ENCODE data around the gene WTIP. TPM values are rescaled to one million over a fixed set of nuclear protein-coding genes. Genes with fewer than 3 reads are reported as not detected.

WTIP gene
- total and polyA plus RNA-seq, 2 of the 13 experiments (the other 11 are each of a cell fraction or from before 2014, with no cell fraction given), result 15.0 to 18.1 TPM

- peaks cover 0 to 1% of the 10 kb centered on the region in 2 experiments; a peak in 1 of 5 replicates for H3K27me3 ChIP-seq (ENCODE audit: control insufficient read depth in 1 of 2, insufficient read depth in 2 of 2, low read length in 2 of 2)
- no peak for DNase-seq (ENCODE audit: low spot score)
- WGBS (ENCODE audit: low lambda C conversion rate), result 0% methylated on average over 1 of the region's 1 CpG
- BruUV-seq (replicated peaks), result no TSS peak
- no peaks in the 10 kb centered on the region for H4K20me1 ChIP-seq (ENCODE audit: insufficient read depth, low read length)
- no peaks in the 10 kb centered on the region for H3K36me3 ChIP-seq (replicated peaks in 1 of 2; ENCODE audit: control insufficient read depth in 1 of 2, insufficient read depth in 2 of 2, low read length in 2 of 2)
- H3K4me1 ChIP-seq (ENCODE audit: insufficient read depth, low read length), result no peaks in the 10 kb centered on the region; the same call in 1 of the 2 replicates
- H3K79me2 ChIP-seq (ENCODE audit: insufficient read depth, low read length), result no peaks in the 10 kb centered on the region
- no peak for ATAC-seq
- no peak overlapping the region for H2AFZ ChIP-seq (ENCODE audit: low read length)
- ChIA-PET POLR2A (no interaction called here), CTCF (ENCODE audit: low intra/inter-chr PET ratio, low total read pairs) (no interaction called here)
- intact Hi-C loops (cut with micrococcal nuclease; ENCODE audit: unreplicated experiment) (no loop called here), in situ Hi-C loops (cut with HindIII; ENCODE audit: extremely low pct_ligation_motif_present, low pct_unique_long_range_greater_than_20kb) (no loop called here)
- H3K9me3 ChIP-seq (ENCODE audit: low read length), result no peaks in the 10 kb centered on the region
- H3K9ac ChIP-seq (ENCODE audit: insufficient read depth, low read depth, low read length), result no peak overlapping the region
- H3K4me2 ChIP-seq (ENCODE audit: low read depth, low read length), result no peak overlapping the region
- H3K27ac ChIP-seq (ENCODE audit: extremely low read length, insufficient read depth, low read length), result no peak overlapping the region
- TF ChIP-seq POLR2A (IDR thresholded peaks at IDR 0.05; ENCODE audit: insufficient read depth in 1 of 2, low read depth in 2 of 2, low read length in 2 of 2) (no peak), NCOA1 (CRISPR knock-in tag; IDR thresholded peaks at IDR 0.05) (no peak), GTF2F1 (IDR thresholded peaks at IDR 0.05; ENCODE audit: low read length) (no peak), TMF1 (CRISPR knock-in tag; IDR thresholded peaks at IDR 0.05; ENCODE audit: low read depth) (no peak), ARNT2 (CRISPR knock-in tag; IDR thresholded peaks at IDR 0.05; ENCODE audit: low read depth) (no peak)
- no peak for FAIRE-seq
- no peak overlapping the region for H3K4me3 ChIP-seq (replicated peaks in 1 of 3; ENCODE audit: insufficient read depth in 1 of 3, low read depth in 2 of 3, low read length in 3 of 3)
These were observed 41.9 kb downstream of the WTIP start for GRCh38 chr19:34523408-34523807.

GRCh38 chr19:34525001-34525400 is 43.4 kb downstream of the WTIP start:
- H3K9ac ChIP-seq (ENCODE audit: insufficient read depth, low read depth, low read length), result no peak overlapping the region
- ChIA-PET POLR2A (no interaction called here), CTCF (ENCODE audit: low intra/inter-chr PET ratio, low total read pairs) (no interaction called here)
- no peak for ATAC-seq
- no peak overlapping the region for H3K27ac ChIP-seq (ENCODE audit: extremely low read length, insufficient read depth, low read length)
- BruUV-seq (replicated peaks), result no TSS peak
- no peak overlapping the region for H3K4me3 ChIP-seq (replicated peaks in 1 of 3; ENCODE audit: insufficient read depth in 1 of 3, low read depth in 2 of 3, low read length in 3 of 3)
- intact Hi-C loops (cut with micrococcal nuclease; ENCODE audit: unreplicated experiment), result no loop called here
- H2AFZ ChIP-seq (ENCODE audit: low read length), result no peak overlapping the region
- no peaks in the 10 kb centered on the region for H3K36me3 ChIP-seq (replicated peaks in 1 of 2; ENCODE audit: control insufficient read depth in 1 of 2, insufficient read depth in 2 of 2, low read length in 2 of 2)
- no peak for FAIRE-seq
- in situ Hi-C loops (cut with HindIII; ENCODE audit: extremely low pct_ligation_motif_present, low pct_unique_long_range_greater_than_20kb), result no loop called here
- H3K79me2 ChIP-seq (ENCODE audit: insufficient read depth, low read length), result no peaks in the 10 kb centered on the region
- DNase-seq (ENCODE audit: low spot score), result no peak
- 0% methylated on average over 1 of the region's 1 CpG for WGBS (ENCODE audit: low lambda C conversion rate)
- no peaks in the 10 kb centered on the region; a peak in 1 of 5 replicates for H3K27me3 ChIP-seq (ENCODE audit: control insufficient read depth in 1 of 2, insufficient read depth in 2 of 2, low read length in 2 of 2)
- H3K9me3 ChIP-seq (ENCODE audit: low read length), result no peaks in the 10 kb centered on the region
- H3K4me1 ChIP-seq (ENCODE audit: insufficient read depth, low read length), result no peaks in the 10 kb centered on the region
- no peak overlapping the region for H3K4me2 ChIP-seq (ENCODE audit: low read depth, low read length)
- H4K20me1 ChIP-seq (ENCODE audit: insufficient read depth, low read length), result no peaks in the 10 kb centered on the region
- TF ChIP-seq ATF6 (CRISPR knock-in tag; conservative IDR thresholded peaks at IDR 0.05) (no peak), ZFP36L1 (CRISPR knock-in tag; IDR thresholded peaks at IDR 0.05) (no peak), IRF1 (CRISPR knock-in tag; IDR thresholded peaks at IDR 0.05; ENCODE audit: low read depth) (no peak), PTBP1 (IDR thresholded peaks at IDR 0.05; ENCODE audit: low read depth, low read length, poor library complexity, severe bottlenecking) (no peak), ZFYVE20 (CRISPR knock-in tag; IDR thresholded peaks at IDR 0.05; ENCODE audit: borderline replicate concordance, low read depth) (no peak), ELF4 (CRISPR knock-in tag; IDR thresholded peaks at IDR 0.05; ENCODE audit: borderline replicate concordance) (no peak), ZNF770 (CRISPR knock-in tag; IDR thresholded peaks at IDR 0.05) (no peak), ZMAT3 (CRISPR knock-in tag; conservative IDR thresholded peaks at IDR 0.05) (no peak), ESRRA (CRISPR knock-in tag; IDR thresholded peaks at IDR 0.05; ENCODE audit: low read depth) (no peak), KLF13 (CRISPR knock-in tag; IDR thresholded peaks at IDR 0.05) (no peak)
